Activated CD8-positive, alpha-beta memory T cell treated with anti-CD3 and anti-CD28 coated beads for 24 hours (primary cell): ENCODE results near the gene HS1BP3.

Experiments used
- DNase-seq: peaks from one replicate; pipeline ENCODE4 v3.0.0-alpha.2; 2020

HS1BP3 gene

DNA sequence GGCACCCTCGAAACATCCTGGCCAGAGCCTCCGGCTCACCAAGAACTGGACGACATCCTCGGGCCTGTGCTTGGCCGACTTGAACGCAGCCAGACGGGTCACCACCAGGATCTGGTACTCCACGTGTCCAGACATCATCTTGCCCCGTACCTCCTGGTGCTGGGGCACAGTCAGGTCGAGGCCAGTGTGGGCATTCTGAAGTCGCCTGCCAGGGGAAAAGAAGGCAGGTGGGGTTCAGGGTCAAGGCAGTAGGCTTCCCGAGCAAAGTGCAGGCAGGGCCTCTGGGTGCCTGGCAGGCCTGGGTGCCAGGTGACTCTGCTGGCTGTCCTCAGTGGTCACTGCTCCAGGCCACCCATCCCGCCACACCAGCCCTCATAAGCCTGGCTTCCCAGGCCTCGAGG lies 5.6 kb downstream of the HS1BP3 start:
- no peak for DNase-seq

DNA sequence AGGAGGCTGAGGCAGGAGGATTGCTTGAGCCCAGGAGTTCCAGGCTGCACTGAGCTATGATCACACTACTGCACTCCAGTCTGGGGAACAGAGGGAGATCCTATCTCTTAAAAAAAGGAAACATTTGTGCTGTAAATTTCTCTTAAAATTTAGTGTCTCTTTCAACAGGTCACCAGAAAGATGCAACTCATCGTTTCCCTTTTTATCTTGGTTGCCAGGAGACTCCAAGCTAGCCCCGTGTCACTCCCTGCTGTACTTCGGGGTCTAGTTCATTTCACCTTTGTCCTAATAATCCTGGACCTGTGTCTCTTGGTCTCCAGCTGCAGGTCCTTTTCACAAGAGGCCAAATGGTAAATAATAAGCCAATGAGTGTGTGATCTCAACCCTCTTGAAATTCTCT lies 7.1 kb downstream of the HS1BP3 start:
- no peak for DNase-seq

DNA sequence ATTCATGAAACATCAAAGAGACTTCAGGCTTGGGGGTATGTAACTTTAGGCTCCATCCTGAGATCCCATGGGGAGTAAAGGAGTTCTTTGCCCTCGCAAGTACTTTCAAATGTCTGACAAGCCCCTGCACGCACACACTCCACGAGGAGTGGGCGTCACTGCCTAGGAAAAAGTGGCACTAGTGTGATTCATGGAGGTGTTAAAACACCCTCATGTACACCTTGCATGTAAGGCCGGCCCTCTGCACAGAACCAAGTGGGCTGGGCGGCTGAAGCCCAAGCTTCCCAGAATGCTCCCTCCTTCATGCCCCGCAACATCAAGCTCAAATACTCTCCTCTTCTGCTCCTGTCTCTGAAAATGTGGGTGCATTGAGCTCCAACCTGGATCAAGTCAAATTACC lies 7.8 kb downstream of the HS1BP3 start:
- no peak for DNase-seq

DNA sequence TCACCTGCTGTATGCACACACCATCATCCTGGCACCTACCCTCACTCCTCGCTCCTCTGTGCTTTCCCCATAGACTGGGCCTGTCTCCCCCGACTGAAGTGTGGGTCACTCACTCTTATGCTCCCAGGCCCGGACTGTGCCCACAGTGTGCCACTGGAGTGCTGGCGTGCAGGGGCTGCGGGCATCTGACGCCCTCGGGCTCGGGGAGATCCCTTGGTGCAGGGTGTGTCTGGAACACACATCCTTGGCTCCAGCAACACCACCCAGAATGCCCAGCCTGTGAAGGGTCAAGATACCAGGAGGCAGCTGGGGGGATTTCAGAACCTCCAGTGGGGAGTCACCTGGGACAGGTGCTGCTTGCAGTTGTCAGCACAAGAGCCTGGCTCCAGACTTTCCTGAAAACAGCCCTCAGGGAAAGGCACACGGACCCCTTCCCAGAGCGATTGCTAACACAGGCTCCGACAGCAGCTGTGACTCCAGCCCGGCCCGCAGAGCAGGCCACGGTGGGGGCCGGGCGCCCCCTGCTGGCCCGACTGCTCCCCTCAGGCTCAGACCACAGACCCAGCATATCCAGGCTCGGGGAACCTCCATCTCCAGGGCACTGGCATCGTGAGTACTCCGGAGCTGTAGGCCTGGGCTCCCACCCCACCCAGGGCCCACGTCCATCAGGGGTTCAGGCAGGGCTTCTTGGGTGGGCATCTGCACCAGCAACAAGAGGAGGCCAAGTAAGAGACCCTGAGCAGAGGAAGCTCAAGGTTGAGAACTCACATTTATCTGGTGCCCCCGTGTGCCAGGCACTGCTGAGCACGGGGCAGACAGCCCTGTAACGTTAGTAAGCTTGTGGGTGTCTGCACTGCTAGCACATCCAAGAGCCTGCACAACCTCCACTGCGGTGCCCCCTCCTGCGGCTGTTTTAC lies 8.6 kb downstream of the HS1BP3 start:
- DNase-seq = peak; percentile 89

DNA sequence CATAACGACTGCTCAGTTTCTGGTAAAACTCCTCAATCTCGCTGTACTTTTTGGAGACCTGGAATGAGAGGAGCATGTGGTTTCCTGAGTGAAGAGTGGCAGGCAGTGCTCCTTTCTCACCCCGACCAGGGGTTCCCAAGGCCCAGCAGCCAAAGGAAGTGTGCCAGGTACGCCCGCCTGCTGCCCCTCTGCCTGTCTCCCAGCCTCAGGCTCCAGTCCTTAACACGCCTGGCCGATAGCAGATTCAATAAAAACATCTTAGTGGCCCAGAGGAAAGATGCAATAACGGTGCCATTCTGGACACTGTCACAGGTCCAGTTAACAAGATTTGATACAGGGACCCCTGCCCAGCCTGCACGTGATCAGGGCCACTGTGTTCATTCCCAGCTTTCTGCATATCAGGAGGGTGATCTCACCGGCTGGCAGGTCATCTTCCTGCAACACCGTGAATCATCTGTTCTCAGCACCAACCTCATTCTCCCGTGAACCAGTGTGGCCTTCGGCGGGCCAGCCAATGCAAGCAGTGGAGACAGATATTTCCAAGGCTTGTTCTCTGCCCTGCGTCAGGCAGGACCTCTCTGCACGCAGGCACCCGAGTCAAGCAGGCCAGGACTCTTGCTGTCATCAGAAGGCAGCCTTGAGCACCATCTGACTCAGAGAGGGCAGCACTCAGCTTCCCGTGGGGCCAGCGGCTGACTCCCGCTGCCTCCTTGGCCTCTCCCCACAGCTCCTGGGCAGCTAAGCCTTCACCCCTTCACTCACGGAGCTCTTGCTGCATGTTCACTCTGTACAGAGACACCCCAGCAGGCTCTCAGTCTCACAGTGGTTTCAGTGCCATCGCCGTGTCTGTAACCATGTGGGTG lies 9.5 kb downstream of the HS1BP3 start:
- DNase-seq = no peak

DNA sequence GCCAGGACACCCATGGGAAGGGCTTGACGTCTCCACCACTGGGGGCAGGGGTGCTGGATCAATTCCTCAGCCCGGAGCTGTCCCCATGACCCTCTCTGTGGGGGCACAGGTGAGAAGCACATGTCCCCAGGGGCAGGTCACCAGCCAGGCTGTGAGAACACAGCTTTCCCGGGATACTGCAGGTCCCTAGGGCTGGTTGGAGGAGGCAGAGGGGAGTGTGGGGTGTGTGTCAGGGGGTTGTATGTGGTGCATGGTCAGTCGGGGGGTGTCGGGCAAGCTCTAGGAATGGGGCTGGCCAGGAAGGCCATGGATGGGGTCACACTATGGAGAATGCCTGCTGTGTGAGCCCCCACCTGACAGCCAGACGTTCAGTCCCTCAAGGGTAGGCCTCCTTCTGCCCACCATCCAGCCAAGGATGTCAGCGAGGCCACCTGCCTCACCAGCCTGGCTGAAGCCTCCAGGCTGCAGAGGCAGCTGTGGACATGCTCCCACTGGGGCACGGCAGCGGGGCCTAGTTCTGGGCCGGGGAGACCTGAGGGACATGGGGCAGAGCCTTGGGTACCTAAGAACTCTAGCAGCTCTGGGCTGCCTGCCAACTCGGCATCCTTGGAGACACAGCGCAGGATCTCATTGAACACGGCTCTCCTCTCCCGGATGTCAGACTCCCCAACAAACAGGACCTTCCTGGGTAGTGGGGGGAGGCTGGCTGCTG lies 10.3 kb downstream of the HS1BP3 start:
- no peak for DNase-seq

DNA sequence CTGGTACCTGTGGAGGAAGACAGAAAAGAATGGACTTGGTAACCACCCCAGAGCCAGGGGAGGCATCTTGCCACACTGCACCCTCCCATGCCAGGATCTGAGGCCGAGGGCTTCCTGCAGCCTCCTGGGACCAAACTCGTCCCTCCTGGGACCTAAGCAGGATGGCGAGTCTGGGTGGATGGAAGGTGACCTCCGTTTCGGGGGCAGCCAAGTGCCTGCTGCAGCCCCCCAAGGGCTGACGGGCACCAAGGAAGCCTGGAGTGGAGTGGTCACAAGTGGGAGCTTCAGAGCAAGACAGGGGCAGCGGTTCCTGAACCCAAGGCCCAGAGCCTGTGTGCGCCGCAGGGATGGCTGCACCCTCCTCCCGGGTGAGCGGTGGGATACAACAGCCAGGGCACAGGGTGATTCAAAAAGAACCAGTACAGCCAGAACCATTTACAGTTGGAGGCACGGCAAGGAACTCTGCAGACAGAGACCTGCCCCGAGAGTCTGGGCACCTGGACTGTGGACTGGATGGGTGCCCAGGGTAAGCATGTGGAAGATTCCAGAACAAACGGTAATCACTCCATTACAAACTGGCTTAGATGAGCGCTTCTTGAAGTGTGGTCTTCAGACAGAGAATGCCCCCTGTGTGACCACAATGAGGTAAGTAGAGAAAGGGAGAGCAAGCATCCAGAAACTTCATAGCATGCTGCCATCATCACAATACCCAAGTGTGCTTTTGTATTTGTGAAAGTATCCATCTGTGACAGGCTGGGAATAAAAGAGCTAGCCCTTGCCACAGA lies 12.1 kb downstream of the HS1BP3 start:
- no peak for DNase-seq

DNA sequence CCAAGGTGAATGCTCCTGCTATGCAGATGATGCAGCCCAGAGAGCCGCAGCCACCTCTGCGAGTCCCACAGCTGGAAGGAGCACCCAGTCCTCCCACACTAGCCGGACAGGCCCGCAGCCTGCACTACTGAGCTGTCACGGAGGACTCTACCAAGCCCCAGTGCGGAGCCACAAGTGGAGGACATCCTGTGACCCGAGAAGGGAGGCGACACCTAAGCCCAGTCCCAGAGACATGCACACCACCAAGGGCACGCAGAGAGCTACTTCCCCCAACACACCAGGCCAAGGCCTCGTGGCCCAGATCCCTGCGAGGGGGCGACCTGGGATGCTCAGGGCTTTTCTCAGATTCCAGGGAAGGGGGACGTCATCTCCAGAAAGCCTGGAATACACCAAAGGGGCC lies 12.9 kb downstream of the HS1BP3 start:
- DNase-seq = no peak

DNA sequence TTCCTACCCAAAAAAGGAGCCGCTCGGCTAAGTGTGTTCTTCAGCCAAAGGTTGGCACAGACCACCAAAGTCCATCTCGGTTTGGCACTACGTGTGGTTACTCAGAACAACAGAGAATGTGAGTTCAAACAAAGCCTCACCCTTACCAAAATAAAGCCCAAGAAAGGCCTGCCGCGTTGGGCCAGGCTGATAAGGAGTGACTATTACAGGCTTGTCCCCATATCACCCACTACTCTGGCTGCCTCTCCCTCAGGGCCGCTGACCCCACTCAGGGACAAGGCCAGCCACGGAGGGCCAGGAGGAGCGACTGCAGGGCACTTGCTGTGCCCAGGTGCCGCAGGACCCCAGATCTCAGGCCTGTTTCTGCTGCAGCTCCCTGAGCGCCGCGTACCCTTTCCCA lies 13.8 kb downstream of the HS1BP3 start:
- DNase-seq = no peak

DNA sequence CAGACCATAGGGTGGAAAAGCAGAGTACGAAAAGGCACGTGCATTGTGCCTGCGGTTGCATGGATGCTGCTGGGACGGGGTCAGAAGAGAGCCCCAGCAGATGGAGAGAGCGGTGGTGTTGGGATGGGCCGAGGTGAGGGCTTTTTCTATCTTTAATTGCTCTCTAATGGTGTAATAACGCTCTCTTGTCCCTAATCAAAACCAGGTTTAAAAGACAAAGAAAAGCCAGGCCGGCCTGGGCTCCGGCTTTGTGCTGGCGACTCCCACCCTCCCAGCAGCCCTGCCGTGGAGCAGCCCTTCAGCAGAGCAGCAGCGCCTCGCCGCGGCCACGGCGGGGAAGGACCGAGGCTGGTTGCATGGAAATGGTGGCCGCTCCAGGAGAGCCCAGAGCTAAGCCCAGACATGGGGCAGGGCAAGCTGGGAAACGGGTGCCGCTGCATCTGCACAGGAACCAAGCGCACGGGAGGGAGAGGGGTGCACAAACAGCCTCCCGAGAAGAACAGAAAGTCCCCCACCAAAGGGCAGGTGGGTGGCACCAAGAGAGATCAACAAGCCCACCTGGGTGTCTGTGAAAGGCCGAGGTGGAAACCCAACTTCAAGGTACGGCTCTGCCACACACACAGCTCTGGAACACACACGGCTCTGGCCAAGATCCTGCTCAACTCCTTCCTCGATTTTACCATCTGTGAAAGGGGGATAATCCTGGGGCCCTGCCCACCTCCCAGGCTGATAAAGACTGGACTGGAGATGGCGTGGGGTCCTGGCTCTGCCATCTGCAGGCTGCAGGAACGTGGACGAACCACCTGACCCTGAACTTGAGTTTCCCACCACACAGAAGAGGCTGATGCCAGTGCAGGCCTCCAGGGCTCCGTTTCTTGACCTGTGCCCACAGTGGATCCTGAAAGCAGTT lies 15.0 kb downstream of the HS1BP3 start:
- DNase-seq = peak; percentile 77

DNA sequence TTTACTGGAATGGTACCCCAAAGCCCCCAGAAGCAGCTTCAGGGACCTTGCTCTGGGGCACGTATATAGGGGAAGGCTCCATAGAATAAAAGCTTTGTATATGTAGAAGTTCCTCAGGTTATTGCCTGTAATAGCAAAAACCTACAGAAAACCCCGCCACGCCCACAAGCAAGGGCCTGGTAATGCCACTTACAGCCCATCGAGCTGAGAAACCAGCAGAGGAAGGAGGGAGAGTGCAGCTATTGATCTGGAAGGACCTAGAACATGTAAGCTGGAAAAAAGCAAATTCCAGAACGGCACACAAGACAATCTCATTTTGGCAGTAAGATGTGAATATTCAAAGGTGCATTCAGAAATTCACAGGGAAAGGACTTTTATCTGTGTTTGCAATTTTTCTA lies 15.8 kb downstream of the HS1BP3 start:
- DNase-seq = no peak

DNA sequence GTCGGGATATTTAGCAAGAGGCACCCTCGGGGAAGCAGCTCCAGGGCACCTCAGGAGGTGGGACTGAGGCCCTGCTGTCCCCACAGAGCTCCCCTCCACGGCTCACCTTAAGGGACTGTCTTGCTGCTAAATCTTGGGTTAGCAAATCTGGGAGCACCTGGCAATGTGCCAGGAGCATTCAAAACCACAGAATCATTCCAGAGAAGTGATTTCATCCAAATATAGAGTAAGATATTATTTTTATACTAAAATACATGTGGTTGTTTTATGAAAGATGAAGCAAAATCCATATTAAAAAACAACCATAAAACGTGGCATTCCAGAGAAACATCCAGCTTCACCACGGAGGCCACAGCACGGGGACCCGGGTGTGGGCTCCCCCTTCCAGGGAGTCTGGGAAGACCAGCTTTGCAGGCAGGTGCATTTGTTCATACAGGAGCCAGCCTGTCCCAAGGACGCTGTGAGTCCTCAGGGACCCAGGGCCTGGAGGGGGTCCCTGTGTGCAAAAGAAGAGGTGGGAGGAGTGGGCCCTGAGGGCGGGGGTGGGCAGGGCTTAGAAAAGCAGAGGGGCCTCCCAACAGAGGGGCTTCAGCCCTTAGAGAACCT lies 16.3 kb downstream of the HS1BP3 start:
- no peak for DNase-seq

DNA sequence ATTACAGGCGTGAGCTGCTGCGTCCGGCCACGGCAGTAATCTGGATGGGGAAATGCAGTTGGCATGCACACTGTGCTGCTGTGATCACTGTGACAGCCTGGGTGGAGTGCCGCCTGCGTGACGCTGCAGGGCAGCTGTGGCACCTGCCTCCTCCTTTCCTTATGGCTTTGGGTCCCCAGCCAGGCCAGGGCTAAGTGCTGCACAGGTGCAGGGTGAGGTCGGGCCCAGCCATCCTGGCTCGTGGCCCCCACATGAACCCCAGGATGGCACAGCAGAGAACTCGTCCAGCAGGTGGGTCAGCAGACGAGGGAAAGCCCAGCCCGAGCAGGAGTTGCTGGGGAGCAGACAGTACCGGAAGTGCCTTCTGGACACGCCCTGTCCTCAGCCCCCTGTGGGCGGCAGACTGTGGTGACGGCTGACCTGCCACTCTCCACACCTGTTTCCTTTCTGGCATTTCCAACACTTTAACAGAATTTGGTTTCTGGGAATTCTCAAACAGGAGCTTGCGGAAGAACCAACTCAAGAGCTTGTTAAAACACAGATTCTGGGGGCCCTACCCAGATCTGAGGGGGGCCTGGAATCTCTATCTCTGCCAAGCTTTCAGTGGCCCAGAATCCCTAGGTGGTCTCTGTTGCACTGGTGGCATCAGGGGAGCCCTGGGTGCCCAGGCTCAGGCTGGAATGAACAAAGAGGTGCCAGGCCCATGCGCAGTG lies 16.9 kb downstream of the HS1BP3 start:
- DNase-seq = no peak

DNA sequence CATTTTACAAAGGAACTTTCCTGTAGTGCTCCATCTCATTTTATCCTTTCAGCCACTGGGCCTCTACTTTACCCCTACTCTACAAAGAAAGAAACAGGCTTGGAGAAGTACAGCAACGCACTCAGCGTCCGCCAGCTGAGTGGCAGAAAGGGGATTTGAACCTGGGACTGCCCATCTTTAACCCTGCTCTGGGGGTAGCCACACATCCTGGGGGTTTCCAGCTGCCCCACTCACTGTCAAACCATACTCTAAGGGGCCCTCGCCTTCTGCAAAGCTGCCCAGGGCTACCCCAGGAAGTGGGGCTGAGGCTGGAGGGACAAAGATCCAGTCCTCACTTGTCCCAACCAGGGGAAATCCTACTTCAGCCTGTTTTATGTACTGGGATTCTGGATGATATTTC lies 17.9 kb downstream of the HS1BP3 start:
- DNase-seq = no peak

DNA sequence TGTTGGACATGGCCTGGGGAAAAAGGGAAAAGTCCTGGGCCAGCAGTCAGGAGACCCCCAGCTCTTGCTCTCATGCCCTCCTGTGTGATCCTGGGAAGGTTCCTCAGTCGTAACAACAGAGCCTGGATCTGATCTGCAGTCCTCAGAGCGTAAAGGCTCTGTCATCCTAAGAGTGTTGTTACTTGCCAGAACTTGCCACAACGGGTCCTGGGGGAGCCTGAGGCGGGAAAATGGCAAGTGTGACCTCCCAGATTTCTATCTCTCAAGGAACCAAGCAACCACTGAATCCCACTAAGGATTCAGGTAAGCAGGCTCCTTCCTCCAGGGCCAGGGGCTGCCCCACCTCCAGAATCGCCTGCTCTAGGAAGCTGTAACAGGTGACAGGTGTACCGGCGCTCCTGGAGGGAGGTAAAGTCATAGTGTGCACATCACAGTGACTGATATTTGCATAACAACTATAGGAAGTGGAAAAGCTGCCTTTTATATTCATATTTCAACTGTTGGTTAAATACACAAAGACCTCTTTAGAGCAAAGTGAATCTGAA lies 18.4 kb downstream of the HS1BP3 start:
- DNase-seq = no peak

DNA sequence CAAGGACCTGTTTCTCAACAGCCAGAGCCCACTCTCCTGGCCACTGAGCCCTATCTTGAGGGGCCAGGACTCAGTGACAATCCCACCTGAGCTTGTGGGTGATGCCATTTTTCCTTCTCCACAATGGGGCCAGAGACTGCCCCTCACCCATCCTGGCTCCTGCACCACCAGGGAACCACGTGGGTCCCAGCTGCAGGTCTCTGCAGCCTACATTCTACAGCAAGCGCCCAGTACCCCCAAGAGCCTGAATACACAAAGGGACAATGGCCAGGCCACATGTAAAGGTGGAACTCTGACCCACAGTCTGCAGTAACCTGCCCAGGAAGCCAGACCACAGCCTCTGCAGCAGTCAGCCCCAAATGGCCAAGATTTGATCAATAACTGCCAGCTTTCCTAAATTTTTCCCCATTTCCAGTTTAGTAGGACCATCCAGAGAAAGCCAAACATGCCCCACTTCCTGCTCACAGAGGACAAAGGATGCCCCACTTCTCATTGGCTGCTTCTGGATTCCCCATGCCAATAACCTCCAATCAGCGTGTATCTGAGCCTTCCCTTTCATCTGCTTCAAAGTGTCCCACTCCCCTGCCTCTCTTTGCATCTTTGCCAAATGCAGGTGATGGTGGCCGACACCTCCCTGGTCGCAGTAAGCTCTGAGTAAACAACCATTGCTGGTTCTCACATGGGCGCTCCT lies 19.1 kb downstream of the HS1BP3 start:
- no peak for DNase-seq

DNA sequence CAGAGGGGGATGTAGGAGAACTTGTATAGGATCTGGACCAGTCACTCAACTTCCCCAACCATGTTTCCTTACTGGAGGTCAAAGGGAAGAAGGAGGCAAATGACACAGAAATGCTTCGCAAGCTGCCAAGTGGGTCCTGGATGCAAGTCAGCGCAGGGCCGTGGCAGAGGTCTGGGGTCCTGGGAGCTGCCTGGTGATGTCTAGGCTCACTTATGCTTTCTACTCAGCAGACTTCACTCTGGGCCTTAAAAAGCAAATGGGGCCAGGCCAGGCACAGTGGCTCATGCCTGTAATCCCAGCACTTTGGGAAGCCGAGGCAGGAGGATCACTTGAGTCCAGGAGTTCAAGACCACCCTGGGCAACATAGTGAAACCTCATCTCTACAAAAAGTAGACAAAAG lies 19.9 kb downstream of the HS1BP3 start:
- DNase-seq = no peak

DNA sequence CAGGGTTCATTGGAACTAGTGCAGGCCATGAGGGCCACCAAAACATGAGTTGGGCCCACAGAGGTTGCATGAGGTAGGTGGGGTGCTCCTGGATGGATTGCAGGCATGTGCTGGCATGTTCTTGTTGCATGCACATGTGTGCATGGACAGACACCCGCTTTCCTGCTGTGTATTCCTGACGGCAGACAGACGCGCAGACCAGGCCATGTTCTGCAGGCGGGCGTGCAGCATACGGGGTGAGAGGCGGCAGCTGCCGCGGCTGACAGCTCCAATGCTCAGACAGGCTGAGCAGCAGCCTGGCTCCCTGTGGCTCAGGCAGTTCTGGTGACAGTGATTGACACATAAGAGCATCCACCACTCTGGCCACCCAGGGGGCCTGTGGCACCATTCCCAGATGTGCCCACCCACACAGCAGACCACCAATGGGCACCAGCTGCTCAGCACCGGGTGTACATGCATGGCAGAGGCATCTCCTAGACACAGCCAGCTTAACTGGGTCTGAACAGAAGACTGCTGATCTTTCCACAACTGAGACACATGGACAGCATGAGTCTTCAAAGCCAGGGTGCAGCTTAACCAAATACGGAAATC lies 21.2 kb downstream of the HS1BP3 start:
- no peak for DNase-seq

DNA sequence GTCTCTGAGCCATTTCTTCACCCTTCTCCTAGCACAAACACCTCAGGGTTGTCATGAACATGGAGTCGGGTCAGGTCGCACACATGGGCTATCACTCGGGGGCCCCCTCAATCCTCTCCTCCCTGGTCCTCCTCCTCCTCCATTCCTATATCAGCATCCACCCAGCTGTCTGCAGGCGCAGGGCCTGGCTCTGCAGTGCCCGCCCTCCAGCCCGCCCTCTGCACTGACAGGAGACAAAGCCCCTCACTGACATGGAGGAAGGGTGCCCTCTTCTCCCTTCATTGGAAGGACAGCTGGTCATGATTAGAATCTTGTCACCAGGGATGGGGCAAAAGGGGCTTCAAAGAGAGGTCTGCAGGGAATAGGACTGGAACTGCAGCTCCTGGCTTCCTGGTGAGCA lies 21.7 kb downstream of the HS1BP3 start:
- no peak for DNase-seq
